GM12878 (cell line): Measurements from ENCODE around the gene KLHL18. TPM values are rescaled to one million over a fixed set of nuclear protein-coding genes. Genes with fewer than 3 reads are reported as not detected.

Experiments used
- ATAC-seq: fragments of 200-7000 bp; cut with Tn5 transposase; 3 replicates; pipeline ENCODE4 v1.9.1; 2020; ENCODE audit warnings: mild to moderate bottlenecking, moderate library complexity
- BruUV-seq: library from RNA; stranded (reverse); fragments of 400-500 nt; replicated peaks from 2 replicates; lab custom pipeline; 2021; lab: Mats Ljungman, UMichigan
- CTCF ChIA-PET: fragments of 300-600 bp; sonication (Branson Sonifier 250); formaldehyde crosslinking; extraction: SDS; loops from one replicate; lab custom pipeline; 2021; ENCODE audit warnings: inconsistent platforms; lab: Yijun Ruan, JAX
- POLR2A ChIA-PET: fragments of 350-600 bp; formaldehyde crosslinking; extraction: SDS; loops from one replicate; lab custom pipeline; 2021; ENCODE audit warnings: inconsistent platforms; lab: Charles Lee
- RAD21 ChIA-PET: fragments of 300-600 bp; sonication (Branson Sonifier 250); formaldehyde crosslinking; loops from one replicate; lab custom pipeline; 2023; ENCODE audit warnings: antibody characterized with exemption; ENCODE audit not compliant: unreplicated experiment; lab: Charles Lee
- SMC1A ChIA-PET: fragments of 300-600 bp; sonication (Branson Sonifier 250); formaldehyde crosslinking; loops from one replicate; lab custom pipeline; 2023; ENCODE audit not compliant: unreplicated experiment, uncharacterized antibody; lab: Charles Lee
- DNase-seq: peaks from one replicate; pipeline ENCODE4 v3.0.0-alpha.2; 2011; ENCODE audit warnings: low read depth, low spot score
- FAIRE-seq: peaks from 3 replicates; lab custom pipeline; 2011; peaks lifted over from hg19 to GRCh38; lab: Jason Lieb, UNC
- H2AFZ ChIP-seq: 2 replicates; pipeline ENCODE4 v1.6.0; 2011; ENCODE audit warnings: low read depth, low read length, control low read depth; ENCODE audit not compliant: control insufficient read depth
- H3K27ac ChIP-seq: 2 replicates; pipeline ENCODE4 v1.5.1; 2011; ENCODE audit warnings: control low read depth; ENCODE audit not compliant: control insufficient read depth, insufficient read depth
- H3K27me3 ChIP-seq, 2 experiments: replicated peaks in 1 of 2; 2 replicates each; pipeline versions ENCODE4 v1.6.0 to v1.6.1; 2011; ENCODE audit warnings: low read length in 1 of 2; ENCODE audit not compliant: control insufficient read depth in 2 of 2, insufficient read depth in 2 of 2
- H3K36me3 ChIP-seq, 2 experiments: 2 replicates each; pipeline ENCODE4 v1.5.1; 2011; ENCODE audit warnings: low read length in 1 of 2; ENCODE audit not compliant: control insufficient read depth in 2 of 2, insufficient read depth in 2 of 2
- H3K4me1 ChIP-seq: 2 replicates; pipeline ENCODE4 v1.6.1; 2011; ENCODE audit warnings: mild to moderate bottlenecking, low read length, moderate library complexity, mixed read lengths; ENCODE audit not compliant: control insufficient read depth, insufficient read depth
- H3K4me2 ChIP-seq: 2 replicates; pipeline ENCODE4 v1.6.0; 2011; ENCODE audit warnings: control low read depth; ENCODE audit not compliant: control insufficient read depth, insufficient read depth
- H3K4me3 ChIP-seq: fragments of 200-600 bp; sonication (generic); 2 replicates; pipeline ENCODE4 v1.5.1; 2016
- H3K79me2 ChIP-seq: 2 replicates; pipeline ENCODE4 v1.6.0; 2011; ENCODE audit warnings: low read length; ENCODE audit not compliant: control insufficient read depth, insufficient read depth
- H3K9ac ChIP-seq: 2 replicates; pipeline ENCODE4 v1.8.0; 2011; ENCODE audit warnings: low read length, control low read depth, mixed read lengths; ENCODE audit not compliant: control insufficient read depth, insufficient read depth
- H3K9me3 ChIP-seq: replicated peaks from 3 replicates; pipeline ENCODE4 v1.5.1; 2011; ENCODE audit warnings: mild to moderate bottlenecking, low read length; ENCODE audit not compliant: control insufficient read depth, insufficient read depth
- H4K20me1 ChIP-seq: 2 replicates; pipeline ENCODE4 v1.6.0; 2011; ENCODE audit not compliant: control insufficient read depth, insufficient read depth
- ASH2L ChIP-seq: fragments of 300-600, 200-600 bp; sonication (generic); IDR thresholded peaks from 2 replicates; pipeline ENCODE4 v1.6.1; 2017; ENCODE audit warnings: low read depth, mild to moderate bottlenecking, borderline replicate concordance
- BHLHE40 ChIP-seq, 2 experiments: fragments of 450-650 bp in 1 of 2; IDR thresholded peaks; 2 replicates each; pipeline ENCODE4 v1.6.1; 2011 to 2017; ENCODE audit warnings: low read depth in 2 of 2, borderline replicate concordance in 1 of 2, improper control_type of control experiment in 1 of 2, low read length in 1 of 2, mild to moderate bottlenecking in 1 of 2
- E2F4 ChIP-seq: IDR thresholded peaks from 2 replicates; pipeline ENCODE4 v1.6.1; 2012; ENCODE audit warnings: low read depth, low read length, improper control_type of control experiment
- EGR1 ChIP-seq, 2 experiments: IDR thresholded peaks; 1 replicate in 1 of 2; 2 replicates in 1 of 2; pipeline ENCODE4 v1.6.1; 2011 to 2012; ENCODE audit warnings: low read depth in 2 of 2, low read length in 2 of 2, borderline replicate concordance in 1 of 2, mild to moderate bottlenecking in 1 of 2, moderate library complexity in 1 of 2
- FOXK2 ChIP-seq: fragments of 450-650 bp; IDR thresholded peaks from 2 replicates; pipeline ENCODE4 v1.6.1; 2017; ENCODE audit warnings: mild to moderate bottlenecking, moderate library complexity
- MEF2B ChIP-seq: fragments of 450-650 bp; IDR thresholded peaks from 2 replicates; pipeline ENCODE4 v1.6.1; 2018; ENCODE audit warnings: mild to moderate bottlenecking, moderate library complexity; ENCODE audit not compliant: partially characterized antibody, poor library complexity, severe bottlenecking
- REST ChIP-seq: IDR thresholded peaks from 2 replicates; pipeline ENCODE4 v1.6.1; 2012; ENCODE audit warnings: mild to moderate bottlenecking, low read depth, low read length
- SMAD1 ChIP-seq: fragments of 450-650 bp; IDR thresholded peaks from 2 replicates; pipeline ENCODE4 v1.6.1; 2018; ENCODE audit warnings: mild to moderate bottlenecking, low read depth; ENCODE audit not compliant: partially characterized antibody
- SREBF2 ChIP-seq: IDR thresholded peaks from 2 replicates; pipeline ENCODE4 v1.6.1; 2012; ENCODE audit warnings: mild to moderate bottlenecking, low read length
- WGBS: methylation state at CpG from one replicate; pipeline ENCODE4 v1.1.6; 2016; ENCODE audit warnings: low lambda C conversion rate; ENCODE audit not compliant: insufficient replicate concordance, insufficient coverage; ENCODE audit errors: missing lambda C conversion rate; 5-methylcytosine and 5-hydroxymethylcytosine counted together
- in situ Hi-C: fragments of 300-500 bp; cut with MboI; formaldehyde crosslinking; loops from 9 replicates; pipeline ENCODE4 v1.14.3; 2018; ENCODE audit warnings: mixed read lengths
- intact Hi-C: fragments of 100-400 bp; cut with micrococcal nuclease; formaldehyde crosslinking; loops from one replicate; pipeline ENCODE4 v1.14.2; 2022; ENCODE audit not compliant: unreplicated experiment
- polyA plus RNA-seq, 11 experiments: library from polyadenylated mRNA; depleted of rRNA in 4 of 11; unstranded in 6 of 11; stranded (reverse) in 5 of 11; fragments of >200 nt; fragmentation: Nextera tagmentation in 4 of 11; fragmentation: Illumina TruSeq in 1 of 11; extraction: Ambion mirVana in 4 of 11; extraction: Trizol in 1 of 11; gene quantifications; 1 replicate in 1 of 11; 2 replicates in 10 of 11; pipeline versions ENCODE4 v1.2.1 to v1.2.3, GENCODE V29; 2011 to 2016; ENCODE audit warnings: inconsistent platforms in 2 of 11, missing spikeins in 2 of 11, low read depth in 1 of 11
- total RNA-seq, 4 experiments: library from RNA; depleted of rRNA in 3 of 4; stranded (reverse); fragments of >200 nt in 3 of 4; fragmentation: Illumina TruSeq in 1 of 4; extraction: Trizol in 1 of 4; gene quantifications; 2 replicates each; pipeline versions ENCODE4 v1.2.1 to v1.2.3, GENCODE V29; 2013 to 2021

The KLHL18 gene
- total and polyA plus RNA-seq, 10 of the 15 experiments (the other 5 are each of a cell fraction or from before 2014, with no cell fraction given): 24.0 to 69.8 (median 51.7) TPM

- no peaks in the 10 kb centered on the region for H4K20me1 ChIP-seq
- no peak overlapping the region for H2AFZ ChIP-seq
- POLR2A ChIA-PET: no interaction called here
- peaks cover 0 to 12% of the 10 kb centered on the region in 2 experiments; a peak in 3 of 4 replicates for H3K36me3 ChIP-seq
- in situ Hi-C loops (no loop called here), intact Hi-C loops (no loop called here)
- H3K79me2 ChIP-seq: peaks cover 72% of the 10 kb centered on the region
- SMC1A ChIA-PET: interaction anchor here (1.2 kb wide), 1 partner anchor 44 kb away, joined by 4 read pairs; no protein-coding TSS in a partner anchor
- WGBS: 8% methylated on average over 6 of the region's 6 CpGs
- no TSS peak for BruUV-seq
- TF ChIP-seq EGR1 (IDR thresholded peaks at IDR 0.05; ENCODE audit: borderline replicate concordance in 1 of 2, low read depth in 2 of 2, low read length in 2 of 2): no peak
- TF ChIP-seq E2F4: no peak
- TF ChIP-seq FOXK2: no peak
- TF ChIP-seq ASH2L: no peak
- TF ChIP-seq SMAD1: no peak
- TF ChIP-seq SREBF2: no peak
- no peak for TF ChIP-seq REST
- no peak for TF ChIP-seq MEF2B
- TF ChIP-seq BHLHE40 (IDR thresholded peaks at IDR 0.05; ENCODE audit: borderline replicate concordance in 1 of 2, low read depth in 2 of 2, low read length in 1 of 2): no peak
- 0 out of 3 replicates have a peak, but pooled peaks have one; percentile 6 for ATAC-seq
- FAIRE-seq: no peak
- RAD21 ChIA-PET: interaction anchor here (1.0 kb wide), 1 partner anchor 18 kb away, joined by 3 read pairs; no protein-coding TSS in a partner anchor
- H3K27ac ChIP-seq: 0 out of 2 replicates have a peak overlapping the region, but pooled peaks have one; percentile 17
- peaks cover 40% of the 10 kb centered on the region for H3K4me1 ChIP-seq
- H3K27me3 ChIP-seq: no peaks in the 10 kb centered on the region
- no peak overlapping the region for H3K4me3 ChIP-seq
- no peak overlapping the region for H3K9ac ChIP-seq
- no peak overlapping the region; the same call in 1 of the 2 replicates for H3K4me2 ChIP-seq
- DNase-seq: no peak
- no peaks in the 10 kb centered on the region for H3K9me3 ChIP-seq
- CTCF ChIA-PET: interaction anchor here (1.0 to 5.5 kb wide), 2 partner anchors 7 to 131 kb away, joined by 4 to 35 read pairs; no protein-coding TSS in a partner anchor
Observed at GRCh38 chr3:47295976-47296375, 13.2 kb downstream of the KLHL18 start.
